GM12872 (cell line): Measurements from ENCODE around the gene ZNF276.

Source experiments
- TF ChIP-seq, protein P1 (sequence below): IDR thresholded peaks from 3 replicates; pipeline ENCODE4 v1.5.1; 2011; ENCODE audit warnings: low read depth, mild to moderate bottlenecking, low read length, moderate library complexity; ENCODE audit not compliant: insufficient read depth

Gene ZNF276

DNA sequence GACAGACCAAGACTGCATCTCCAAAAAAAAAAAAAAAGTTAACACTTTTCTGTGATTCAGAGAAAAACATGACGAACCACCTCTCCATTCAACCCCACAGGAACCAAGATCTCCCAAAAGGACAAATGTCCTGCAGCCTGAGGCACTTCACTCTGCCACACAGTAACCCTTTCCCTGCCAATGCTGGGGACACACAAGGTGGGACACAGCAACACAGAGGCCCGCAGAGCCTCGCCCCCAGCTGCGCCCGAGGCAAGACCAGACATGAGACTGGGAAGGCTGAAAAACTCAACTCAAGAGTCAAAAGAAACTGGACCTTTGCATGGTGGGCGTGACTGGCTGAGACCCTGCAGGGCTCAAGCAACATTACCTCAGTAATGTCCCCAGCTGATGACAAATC, 61.2 kb downstream of the ZNF276 start:
- TF ChIP-seq, protein P1, sequence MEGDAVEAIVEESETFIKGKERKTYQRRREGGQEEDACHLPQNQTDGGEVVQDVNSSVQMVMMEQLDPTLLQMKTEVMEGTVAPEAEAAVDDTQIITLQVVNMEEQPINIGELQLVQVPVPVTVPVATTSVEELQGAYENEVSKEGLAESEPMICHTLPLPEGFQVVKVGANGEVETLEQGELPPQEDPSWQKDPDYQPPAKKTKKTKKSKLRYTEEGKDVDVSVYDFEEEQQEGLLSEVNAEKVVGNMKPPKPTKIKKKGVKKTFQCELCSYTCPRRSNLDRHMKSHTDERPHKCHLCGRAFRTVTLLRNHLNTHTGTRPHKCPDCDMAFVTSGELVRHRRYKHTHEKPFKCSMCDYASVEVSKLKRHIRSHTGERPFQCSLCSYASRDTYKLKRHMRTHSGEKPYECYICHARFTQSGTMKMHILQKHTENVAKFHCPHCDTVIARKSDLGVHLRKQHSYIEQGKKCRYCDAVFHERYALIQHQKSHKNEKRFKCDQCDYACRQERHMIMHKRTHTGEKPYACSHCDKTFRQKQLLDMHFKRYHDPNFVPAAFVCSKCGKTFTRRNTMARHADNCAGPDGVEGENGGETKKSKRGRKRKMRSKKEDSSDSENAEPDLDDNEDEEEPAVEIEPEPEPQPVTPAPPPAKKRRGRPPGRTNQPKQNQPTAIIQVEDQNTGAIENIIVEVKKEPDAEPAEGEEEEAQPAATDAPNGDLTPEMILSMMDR: no peak

DNA sequence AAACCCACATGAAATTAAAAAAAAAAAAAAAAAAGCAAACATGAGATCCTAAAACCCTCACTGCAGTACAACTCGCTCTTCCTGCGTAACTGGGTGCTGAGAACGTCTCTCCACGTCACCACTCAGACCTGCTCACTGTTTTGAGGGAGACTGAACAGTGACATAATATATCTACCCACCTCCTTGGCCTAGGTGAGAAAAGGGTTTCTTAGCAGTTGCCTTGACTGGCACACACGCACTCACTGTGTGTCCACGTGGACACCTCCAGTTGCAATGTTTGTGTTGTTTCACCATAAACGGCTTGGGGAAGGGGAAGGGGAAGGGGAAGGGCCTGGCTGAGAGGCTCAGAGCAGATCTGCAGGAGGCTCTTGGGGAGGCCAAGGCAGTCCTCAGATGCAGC, 63.1 kb downstream of the ZNF276 start:
- TF ChIP-seq, protein P1: no peak

DNA sequence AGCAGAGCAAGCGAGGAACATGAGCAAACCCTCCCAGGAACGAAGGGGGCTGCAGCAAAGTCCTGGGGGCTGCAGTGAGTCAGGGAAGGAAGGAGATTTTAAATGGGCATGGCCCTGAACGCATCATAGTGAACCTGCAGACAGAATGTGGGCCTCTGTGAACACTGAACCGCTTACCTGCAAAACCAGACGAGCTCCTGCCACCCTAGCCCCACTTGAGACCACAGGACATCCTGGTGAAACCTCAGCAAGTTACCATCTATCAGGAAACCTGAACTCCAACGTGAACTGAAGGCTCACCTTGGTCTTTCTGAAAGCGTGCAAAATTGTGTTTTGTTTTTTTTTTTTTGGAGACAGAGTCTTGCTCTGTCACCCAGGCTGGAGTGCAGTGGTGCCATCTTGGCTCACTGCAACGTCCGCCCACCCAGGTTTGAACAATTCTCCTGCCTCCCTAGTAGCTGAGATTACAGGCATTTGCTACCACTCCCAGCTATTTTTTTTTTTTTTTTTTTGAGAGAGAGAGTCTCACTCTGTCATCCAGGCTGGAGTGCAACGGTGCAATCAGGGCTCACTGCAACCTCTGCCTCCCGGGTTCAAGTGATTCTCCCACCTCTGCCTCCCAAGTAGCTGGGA, 64.3 kb downstream of the ZNF276 start:
- TF ChIP-seq, protein P1: no peak

DNA sequence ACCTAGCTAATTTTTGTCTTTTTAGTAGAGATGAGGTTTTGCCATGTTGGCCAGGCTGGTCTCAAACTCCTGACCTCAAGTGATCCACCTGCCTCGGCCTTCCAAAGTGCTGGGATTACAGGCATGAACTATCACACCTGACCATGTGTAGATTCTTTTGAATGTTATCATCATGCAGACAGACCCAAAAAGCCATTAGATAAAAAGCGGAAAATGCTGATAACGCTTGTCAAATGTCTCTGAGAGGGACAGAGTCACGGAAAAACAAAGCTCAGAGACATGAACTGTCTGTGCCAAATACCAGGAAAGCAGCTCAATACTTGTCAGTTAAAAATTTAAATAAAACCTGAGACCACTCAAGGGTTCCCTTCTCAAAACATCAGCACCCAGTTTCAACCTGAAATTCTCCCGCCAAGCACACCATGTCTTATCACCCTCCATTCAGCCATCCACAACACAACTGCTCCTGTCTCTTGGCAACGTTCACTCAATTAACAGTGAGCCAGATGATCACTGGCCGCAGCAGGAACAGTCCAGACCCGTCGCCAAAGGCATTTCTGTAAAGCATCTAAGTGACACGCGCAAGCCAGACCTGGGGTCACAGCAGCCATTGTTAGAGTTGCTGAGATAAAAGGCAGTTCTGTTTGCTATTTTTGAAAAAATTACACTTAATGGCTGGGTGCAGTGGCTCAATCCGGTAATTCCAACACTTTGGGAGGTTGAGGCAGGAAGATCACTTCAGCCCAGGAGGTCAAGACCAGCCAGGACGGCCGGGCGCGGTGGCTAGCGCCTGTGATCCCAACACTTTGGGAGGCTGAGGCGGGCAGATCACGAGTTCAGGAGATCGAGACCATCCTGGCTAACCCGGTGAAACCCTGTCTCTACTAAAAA, 65.4 kb downstream of the ZNF276 start:
- TF ChIP-seq, protein P1: no peak

DNA sequence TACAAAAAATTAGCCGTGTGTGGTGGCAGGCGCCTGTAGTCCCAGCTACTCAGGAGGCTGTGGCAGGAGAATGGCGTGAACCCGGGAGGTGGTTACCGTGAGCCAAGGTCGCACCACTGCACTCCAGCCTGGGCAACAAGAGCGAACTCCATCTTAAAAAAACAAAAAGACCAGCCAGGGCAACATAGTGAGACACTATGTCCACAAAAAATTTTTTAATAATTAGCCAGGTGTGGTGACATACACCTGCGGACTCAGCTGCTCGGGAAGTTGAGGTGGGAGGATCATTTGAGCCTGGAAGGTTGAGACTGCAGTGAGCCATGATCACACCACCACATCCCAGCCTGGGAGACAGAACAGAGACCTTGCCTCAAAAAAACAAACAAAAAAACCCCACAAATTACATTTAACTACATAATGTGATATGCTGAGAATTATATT, 66.0 kb downstream of the ZNF276 start:
- TF ChIP-seq, protein P1: no peak
